Measurements from ENCODE around the gene THAP11. TPM values are rescaled to one million over a fixed set of nuclear protein-coding genes. Genes with fewer than 3 reads are reported as not detected.

Gene THAP11
- total RNA-seq (2014; rRNA removed; shearing (Covaris generic)) (102 and 115 TPM in 2 replicates), polyA plus RNA-seq (2016; fragmentation: Nextera tagmentation; extraction: Ambion mirVana) (37.3 and 39.5 TPM in 2 replicates)
- long read RNA-seq, transcript THAP11-201 (1 exons, 2,114 nt): major isoform, 8 of 8 reads
- long read RNA-seq, partial matches to known transcripts: 0 of 8 reads
- long read RNA-seq, other reads (novel, unspliced or antisense): 0 of 8 reads

- Histone ChIP-seq H2AFZ (peak within 1 kb of the TSS; percentile 99), H3F3A (replicated peaks; ENCODE audit: low read depth) (peaks cover 25% of the 10 kb centered on the region), H3K4me1 (ENCODE audit: insufficient read depth) (peaks cover 29% of the 10 kb centered on the region), H3K36me3 (ENCODE audit: insufficient read depth) (no peaks in the 10 kb centered on the region), H3K27me3 (ENCODE audit: insufficient read depth) (no peaks in the 10 kb centered on the region), H3K4me2 (peak within 1 kb of the TSS; percentile 87), H3K4me3 (peak within 1 kb of the TSS; percentile 91), H3K27ac (ENCODE audit: low read depth) (peak within 1 kb of the TSS; percentile 98), H3K79me2 (replicated peaks; ENCODE audit: insufficient read depth) (peaks cover 28% of the 10 kb centered on the region), H4K20me1 (replicated peaks; ENCODE audit: insufficient read depth) (peaks cover 8% of the 10 kb centered on the region), H3K9me2 (ENCODE audit: insufficient read depth) (no peaks in the 10 kb centered on the region)
- TF ChIP-seq REST (IDR thresholded peaks at IDR 0.05; ENCODE audit: unreplicated experiment): no peak
- no peak for TF ChIP-seq ZNF462 (CRISPR knock-in tag; IDR thresholded peaks at IDR 0.05)
- TF ChIP-seq POLR2AphosphoS5 (IDR thresholded peaks at IDR 0.05; ENCODE audit: low read depth): peak; percentile 55
- TF ChIP-seq NANOG (IDR thresholded peaks at IDR 0.05; ENCODE audit: borderline replicate concordance): no peak
- TF ChIP-seq ETS1 (IDR thresholded peaks at IDR 0.05): peak; percentile 95
- peak; percentile 57 to 83 for TF ChIP-seq CTCF (conservative IDR thresholded peaks at IDR 0.05; ENCODE audit: low read depth in 2 of 2)
- TF ChIP-seq EZH2phosphoT487 (IDR thresholded peaks at IDR 0.05; ENCODE audit: unreplicated experiment): no peak
- TF ChIP-seq STAT1 (IDR thresholded peaks at IDR 0.05; ENCODE audit: unreplicated experiment): no peak
- TF ChIP-seq CREB1 (CRISPR knock-in tag; IDR thresholded peaks at IDR 0.05; ENCODE audit: low read depth): no peak
- TF ChIP-seq JUNB (IDR thresholded peaks at IDR 0.05; ENCODE audit: unreplicated experiment): no peak
- peak within 1 kb of the TSS; percentile 91 for H3K4me3 Mint-ChIP-seq
- peak; percentile 99 for DNase-seq (ENCODE audit: low spot score)
- H3K27ac Mint-ChIP-seq: peak within 1 kb of the TSS; percentile 98
- no peaks in the 10 kb centered on the region for H3K9me3 Mint-ChIP-seq
- peaks cover 40% of the 10 kb centered on the region for H3K4me1 Mint-ChIP-seq
- peaks cover 9% of the 10 kb centered on the region for H3K36me3 Mint-ChIP-seq (ENCODE audit: low read depth)
- H3K27me3 Mint-ChIP-seq (ENCODE audit: insufficient read depth, low read depth, poor library complexity): peaks cover 12% of the 10 kb centered on the region
- peak; percentile 39 for ATAC-seq
These were observed at the start of gene THAP11 for GRCh38 chr16:67841816-67842508. THAP11 (plus strand) TSS chr16:67842320; CDS start chr16:67842555, 235 bp downstream.
